GM19328 (cell line): Measurements from ENCODE around the gene GAMT.
"Not testable (repeated sequence)": the region's sequence is repeated elsewhere in the genome, so short reads cannot be mapped to it uniquely, and the experiment has no call there.

Experiments
- ATAC-seq: cut with Tn5 transposase; IDR thresholded peaks from one replicate; pipeline ENCODE4 v1.9.1; 2021; ENCODE audit warnings: mild to moderate bottlenecking, moderate library complexity; ENCODE audit not compliant: unreplicated experiment

GAMT gene

GRCh38 chr19:1434040-1434366 lies 32.7 kb upstream of the GAMT start:
- no peak for ATAC-seq

GRCh38 chr19:1433119-1434039 lies 32.0 kb upstream of the GAMT start:
- ATAC-seq: no peak

- ATAC-seq: no peak
These were observed 31.2 kb upstream of the GAMT start for GRCh38 chr19:1432507-1432887.

DNA sequence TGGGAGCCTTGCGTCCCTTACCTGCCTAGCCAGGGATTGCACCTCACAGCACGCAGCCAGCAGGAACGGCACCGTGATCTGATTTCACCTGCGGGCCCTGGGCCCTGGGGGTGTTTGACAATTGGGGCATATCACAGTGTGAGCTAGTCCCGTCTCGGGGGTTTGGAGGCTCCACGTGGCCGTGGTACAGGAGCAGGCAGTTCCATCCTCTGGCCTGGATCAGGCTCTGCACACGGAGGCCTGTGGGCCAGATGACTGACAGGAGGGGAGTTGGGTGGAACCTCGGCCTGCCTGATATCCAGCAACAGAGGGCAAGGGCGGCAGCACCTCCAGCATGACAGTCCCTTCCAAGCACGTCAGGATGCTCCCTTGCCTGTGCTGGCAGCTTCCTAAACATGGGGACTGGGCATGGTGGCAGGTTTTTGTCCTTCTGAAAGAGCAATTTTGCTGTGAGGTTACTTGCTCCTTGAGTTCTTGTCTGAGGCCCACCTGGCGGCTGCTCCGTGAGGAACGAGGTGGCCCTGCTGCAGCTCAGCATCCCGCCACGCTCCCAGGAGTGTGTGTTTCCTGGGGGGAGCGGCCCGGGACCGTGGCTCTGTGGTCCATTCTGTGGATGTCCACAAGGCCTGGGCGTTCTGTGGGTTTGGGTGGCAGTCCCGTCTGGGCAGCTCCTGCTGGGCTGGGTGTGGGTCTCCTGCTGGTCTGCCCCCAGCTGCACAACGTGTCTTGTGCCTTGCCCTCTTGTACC lies 30.6 kb upstream of the GAMT start:
- no peak for ATAC-seq

DNA sequence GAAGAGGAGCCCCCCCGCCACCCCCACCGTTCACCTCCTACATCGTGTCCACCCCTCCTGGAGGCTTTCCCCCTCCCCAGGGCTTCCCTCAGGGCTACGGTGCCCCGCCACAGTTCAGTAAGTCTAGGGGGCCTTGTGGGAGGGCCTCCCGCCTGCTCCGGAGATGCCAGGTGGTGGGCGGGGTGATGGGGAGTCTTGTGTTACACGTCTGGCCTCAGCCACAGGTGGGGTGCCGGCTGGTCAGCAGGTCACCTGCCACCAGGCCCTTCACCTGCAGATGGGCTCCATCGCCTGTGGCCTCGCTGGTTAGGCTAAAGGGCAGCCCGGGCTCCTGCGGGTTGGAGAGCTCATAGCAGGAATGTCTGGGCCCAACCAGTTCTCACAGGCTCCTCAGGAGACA lies 28.9 kb upstream of the GAMT start:
- no peak for ATAC-seq

DNA sequence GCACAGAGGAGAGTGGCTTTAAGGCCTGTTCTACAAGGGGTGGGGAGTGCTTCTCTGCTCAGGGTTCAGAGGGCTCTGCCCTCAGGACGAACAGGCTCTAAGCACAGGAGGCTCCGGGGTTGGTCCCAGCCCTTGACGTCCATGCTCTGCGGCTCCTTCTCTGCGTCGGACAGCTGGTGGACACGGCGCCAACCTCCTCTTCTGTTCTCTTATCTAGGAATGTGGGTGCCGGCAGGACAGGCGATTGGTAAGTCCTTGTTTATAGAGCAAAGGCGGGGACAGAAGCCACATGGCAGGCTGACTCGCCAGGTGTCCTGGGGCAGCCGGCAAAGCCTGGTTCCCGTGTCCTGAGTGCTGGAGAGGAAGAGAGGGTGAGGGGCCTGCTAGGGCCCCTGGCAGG lies 28.4 kb upstream of the GAMT start:
- ATAC-seq: no peak

DNA sequence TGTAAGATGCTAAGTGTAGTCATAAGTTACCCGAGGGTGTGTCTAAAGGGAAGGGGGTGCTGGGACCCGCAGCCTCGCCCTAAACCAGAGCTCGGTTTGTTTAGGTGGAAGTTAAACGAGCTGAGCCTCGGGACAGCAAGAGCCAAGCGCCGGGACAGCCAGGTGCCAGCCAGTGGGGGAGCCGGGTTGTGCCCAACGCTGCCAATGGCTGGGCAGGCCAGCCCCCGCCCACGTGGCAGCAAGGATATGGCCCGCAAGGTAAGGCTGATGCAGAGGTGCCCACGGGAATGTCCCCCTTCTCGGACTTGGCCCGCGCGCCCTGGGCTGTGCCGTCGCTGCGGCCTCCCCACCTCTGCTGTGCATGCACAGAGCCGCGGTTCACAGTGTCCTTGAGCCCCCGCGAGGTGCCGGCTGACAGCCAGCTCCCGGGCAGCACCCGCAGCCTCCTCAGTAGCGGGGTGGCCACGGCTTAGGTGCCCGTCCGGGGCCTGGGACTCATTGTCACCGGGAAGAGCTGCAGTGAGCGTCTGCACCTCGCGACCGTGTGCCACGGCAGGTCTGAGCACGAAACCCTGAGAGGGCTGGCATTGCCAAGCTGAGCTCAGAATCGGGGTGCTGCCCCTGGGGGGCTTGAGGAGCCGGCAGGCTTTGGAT lies 27.5 kb upstream of the GAMT start:
- no peak for ATAC-seq

DNA sequence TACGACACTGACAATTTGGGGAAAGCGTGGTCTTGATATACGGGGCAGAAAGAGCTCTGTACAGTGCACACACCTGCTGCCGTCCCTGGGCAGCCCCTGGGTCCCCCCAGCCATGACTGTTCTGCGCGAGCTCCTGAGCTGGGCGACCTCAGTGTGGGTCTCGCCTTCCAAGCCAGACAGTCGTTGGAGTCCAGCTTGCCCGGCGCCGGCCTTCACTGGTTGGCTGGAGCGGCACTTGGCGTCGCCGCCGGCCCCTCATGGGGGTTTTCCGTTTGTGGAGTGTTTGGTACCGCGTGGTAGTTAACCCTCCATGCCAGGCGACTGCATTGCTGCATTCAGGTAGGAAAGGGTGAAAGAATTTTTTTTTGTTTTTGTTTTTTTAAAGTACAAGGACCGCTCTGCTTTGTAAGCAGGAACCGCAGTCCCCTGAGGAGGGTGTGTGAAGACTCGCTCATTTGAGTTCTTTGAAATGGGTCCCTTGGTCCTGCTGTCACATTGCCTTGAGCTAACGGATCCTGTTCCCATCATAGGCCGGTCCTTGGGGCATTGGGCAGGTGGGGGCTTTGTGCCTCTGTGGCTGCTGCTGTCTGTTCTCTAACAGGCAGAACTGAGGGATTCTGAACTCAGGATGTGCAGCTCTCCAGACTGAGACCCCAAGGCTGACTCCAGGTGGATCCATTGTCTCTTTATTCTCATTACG lies 26.0 kb upstream of the GAMT start:
- no peak for ATAC-seq

- ATAC-seq: no peak
These were observed 25.4 kb upstream of the GAMT start for GRCh38 chr19:1426736-1427135.

DNA sequence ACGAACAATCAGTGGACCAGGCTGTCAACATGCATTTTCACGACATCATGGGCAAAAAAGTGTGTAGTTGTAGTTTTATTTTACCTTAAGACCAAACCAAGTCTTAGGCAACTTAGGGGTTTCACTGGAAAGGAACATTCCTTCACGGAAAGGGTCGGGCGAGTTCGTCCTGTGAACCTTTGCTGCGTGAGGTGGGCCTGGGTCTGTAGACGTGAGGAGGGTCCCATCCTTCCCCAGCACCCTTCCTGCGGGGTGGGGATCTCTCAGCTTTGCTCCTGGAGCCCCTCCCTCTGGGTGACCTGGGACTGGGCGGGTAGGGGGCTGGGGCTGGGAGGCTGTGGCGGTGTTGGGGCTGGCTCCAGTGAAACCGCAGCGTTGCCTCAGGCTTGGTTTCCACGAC lies 24.6 kb upstream of the GAMT start:
- no peak for ATAC-seq

GRCh38 chr19:1425102-1425837 lies 23.9 kb upstream of the GAMT start:
- ATAC-seq: no peak

DNA sequence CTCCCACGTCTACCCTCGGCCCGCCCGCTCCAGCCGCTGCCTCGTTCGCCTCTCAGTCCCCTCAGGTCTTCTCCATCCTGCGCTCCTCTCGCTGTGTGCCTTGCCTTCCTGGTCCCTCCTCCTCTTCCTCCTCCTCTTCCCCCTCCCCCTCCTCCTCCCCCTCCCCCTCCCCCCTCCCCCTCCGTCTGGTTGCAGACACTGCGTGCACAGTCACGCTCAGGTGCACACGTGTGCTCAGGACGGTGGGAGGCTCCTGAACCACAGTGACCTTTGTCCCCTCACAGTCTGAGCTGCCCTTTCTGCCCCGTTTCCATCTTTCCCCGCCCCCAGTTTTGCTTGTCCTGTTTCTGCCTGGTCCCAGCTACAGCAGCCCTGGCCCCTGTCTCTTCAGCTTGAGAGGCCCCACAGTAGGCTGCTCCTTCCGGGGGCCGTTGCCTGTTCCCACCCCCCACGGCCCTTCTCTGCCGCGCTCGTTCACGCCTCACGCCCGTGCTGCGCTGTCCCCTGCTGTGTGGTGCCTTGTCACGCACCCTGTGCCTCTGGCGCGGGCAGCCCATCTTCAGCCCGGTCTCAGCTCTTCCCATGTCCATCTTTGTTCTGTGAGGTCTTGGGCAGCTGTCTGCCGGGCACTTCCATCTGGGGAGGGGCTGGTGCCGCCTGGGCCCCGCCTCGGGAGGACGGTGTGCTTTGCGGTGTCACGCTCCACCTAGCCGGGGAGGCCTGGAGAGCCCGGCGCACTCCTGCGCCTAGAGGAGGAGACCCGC lies 23.0 kb upstream of the GAMT start:
- no peak for ATAC-seq

DNA sequence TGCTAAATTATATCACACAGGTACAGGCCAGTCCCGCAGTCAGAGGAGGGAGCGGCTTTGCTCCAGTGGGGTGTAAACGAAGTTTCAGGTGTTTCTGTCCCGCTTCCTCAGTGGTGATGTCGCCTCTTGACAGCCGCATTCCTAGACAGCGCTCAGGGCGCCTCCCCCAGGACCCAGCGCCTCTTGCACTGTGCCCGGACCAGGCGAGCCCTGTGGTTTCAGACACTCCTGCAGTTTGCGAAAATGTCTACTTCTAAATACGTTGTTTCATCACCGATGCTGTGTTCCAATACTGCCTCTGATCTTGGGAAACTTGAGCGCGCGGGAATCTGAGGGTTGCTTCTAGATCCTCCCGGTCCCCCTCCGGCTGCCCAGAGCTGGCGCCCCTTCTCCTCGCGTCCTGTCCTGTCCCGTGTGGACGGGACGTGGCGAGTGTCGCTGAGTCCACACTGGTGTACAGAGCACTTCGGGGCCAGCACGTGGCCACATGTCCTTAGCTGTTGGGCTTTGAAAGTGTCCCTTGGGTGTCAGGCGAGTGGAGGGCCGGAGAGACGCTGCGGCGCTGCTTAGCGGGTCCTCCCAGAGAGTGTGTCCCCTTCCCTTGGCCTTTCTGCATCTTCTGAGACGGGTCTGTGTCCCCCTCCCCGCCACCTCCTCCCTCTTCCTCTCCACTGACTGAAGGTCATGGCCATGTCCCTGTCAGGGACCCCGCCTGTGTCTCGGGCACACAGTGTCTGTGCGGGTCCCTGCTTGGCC lies 22.3 kb upstream of the GAMT start:
- no peak for ATAC-seq

DNA sequence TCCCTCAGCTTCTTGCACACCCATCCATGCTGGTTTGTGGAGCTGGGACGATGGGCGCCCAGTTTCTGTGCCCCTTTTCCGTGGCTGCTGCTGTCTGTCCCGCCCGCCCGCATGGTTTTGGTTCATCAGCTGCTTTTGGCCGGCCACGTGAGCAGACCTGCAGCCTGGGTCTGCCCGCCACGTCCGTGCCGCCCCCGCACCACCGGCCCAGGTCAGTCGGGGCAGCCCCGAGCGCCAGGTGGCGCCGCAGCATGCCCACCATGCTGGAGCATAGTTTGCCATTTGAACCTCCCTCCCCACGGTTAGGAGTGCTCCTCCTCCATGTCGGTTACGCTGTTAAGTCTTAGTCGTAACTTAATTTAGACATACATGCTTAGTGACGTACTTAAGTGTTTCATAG lies 21.6 kb upstream of the GAMT start:
- no peak for ATAC-seq

GRCh38 chr19:1422360-1422759 lies 21.0 kb upstream of the GAMT start:
- no peak for ATAC-seq

- no peak for ATAC-seq
These were observed 20.6 kb upstream of the GAMT start for GRCh38 chr19:1421958-1422305.

- no peak for ATAC-seq
These were observed 20.0 kb upstream of the GAMT start for GRCh38 chr19:1421218-1421957.

DNA sequence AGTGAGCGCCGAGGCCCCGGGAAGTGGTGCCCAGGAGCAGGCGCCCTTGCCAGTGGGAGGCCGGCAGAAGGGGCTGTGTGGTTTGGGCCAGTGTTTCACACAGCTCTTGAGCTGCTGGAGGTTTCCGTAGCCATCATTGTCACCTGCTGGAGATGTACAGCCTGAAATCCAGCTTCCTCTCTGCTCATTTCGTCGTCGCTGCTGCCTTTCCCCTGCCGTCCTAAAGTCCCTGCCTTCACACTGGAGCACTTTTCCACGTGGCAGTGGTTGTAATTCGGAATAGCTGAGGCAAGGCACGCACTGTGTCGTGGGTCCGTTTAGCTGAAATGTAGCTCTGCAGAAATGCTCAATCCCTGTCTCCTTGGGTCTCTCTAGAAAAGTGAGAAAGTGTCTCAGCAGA lies 19.2 kb upstream of the GAMT start:
- ATAC-seq: no peak

DNA sequence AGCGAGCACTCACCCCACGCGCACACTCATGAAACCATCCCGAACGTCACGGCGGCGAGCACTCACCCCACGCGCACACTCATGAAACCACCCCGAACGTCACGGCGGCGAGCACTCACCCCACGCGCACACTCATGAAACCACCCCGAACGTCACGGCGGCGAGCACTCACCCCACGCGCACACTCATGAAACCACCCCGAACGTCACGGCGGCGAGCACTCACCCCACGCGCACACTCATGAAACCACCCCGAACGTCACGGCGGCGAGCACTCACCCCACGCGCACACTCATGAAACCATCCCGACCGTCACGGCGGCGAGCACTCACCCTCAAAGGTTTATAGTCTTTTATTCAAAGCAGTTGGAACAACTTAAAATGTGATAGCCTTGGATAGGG lies 18.7 kb upstream of the GAMT start:
- ATAC-seq: not testable (repeated sequence)
